HepG2 (cell line): Measurements from ENCODE around the gene CYSTM1. TPM values are rescaled to one million over a fixed set of nuclear protein-coding genes. Genes with fewer than 3 reads are reported as not detected.
A peak's percentile ranks its signal among the peaks of the same experiment; 100 is the strongest.

Source experiments
- ELF1 ChIP-seq: sonication (generic); formaldehyde crosslinking; IDR thresholded peaks from 2 replicates; pipeline ENCODE4 v1.4.0; 2020; ENCODE audit warnings: missing genetic modification reagents
- ETV5 ChIP-seq: IDR thresholded peaks from 2 replicates; pipeline ENCODE4 v1.6.1; 2018; ENCODE audit warnings: missing biosample characterization, missing genetic modification reagents, inconsistent platforms, borderline replicate concordance
- HOXA3 ChIP-seq: sonication (generic); formaldehyde crosslinking; IDR thresholded peaks from 2 replicates; pipeline ENCODE4 v1.5.0; 2020; ENCODE audit warnings: missing genetic modification reagents
- NFRKB ChIP-seq: fragments of 450-650 bp; IDR thresholded peaks from 2 replicates; pipeline ENCODE4 v1.6.1; 2017
- NONO ChIP-seq, 2 experiments: fragments of 450-650 bp in 1 of 2; sonication (generic) in 1 of 2; formaldehyde crosslinking in 1 of 2; IDR thresholded peaks in 1 of 2; conservative IDR thresholded peaks in 1 of 2; 2 replicates each; pipeline versions ENCODE4 v1.6.1 to v1.8.0; 2017 to 2022; ENCODE audit warnings: mild to moderate bottlenecking in 1 of 2, missing genetic modification reagents in 1 of 2, moderate library complexity in 1 of 2
- RFXAP ChIP-seq: sonication (generic); formaldehyde crosslinking; IDR thresholded peaks from 2 replicates; pipeline ENCODE4 v1.4.0; 2020; ENCODE audit warnings: missing genetic modification reagents, borderline replicate concordance
- TAF15 ChIP-seq: fragments of 200-400 bp; formaldehyde crosslinking; IDR thresholded peaks from one replicate; pipeline ENCODE4 v1.6.1; 2018; ENCODE audit warnings: mild to moderate bottlenecking, low read depth, low read length; ENCODE audit not compliant: poor library complexity, severe bottlenecking
- ZNF441 ChIP-seq: sonication (generic); formaldehyde crosslinking; IDR thresholded peaks from 2 replicates; pipeline ENCODE4 v1.7.0; 2021; ENCODE audit warnings: missing genetic modification reagents, borderline replicate concordance
- ZNF468 ChIP-seq: sonication (generic); formaldehyde crosslinking; IDR thresholded peaks from 2 replicates; pipeline ENCODE4 v1.8.0; 2022; ENCODE audit warnings: mild to moderate bottlenecking, moderate library complexity, missing genetic modification reagents
- ZNF550 ChIP-seq: sonication (generic); formaldehyde crosslinking; IDR thresholded peaks from 2 replicates; pipeline ENCODE4 v1.4.0; 2020; ENCODE audit warnings: mild to moderate bottlenecking, missing genetic modification reagents, borderline replicate concordance
- ZNF777 ChIP-seq: sonication (generic); formaldehyde crosslinking; IDR thresholded peaks from 2 replicates; pipeline ENCODE4 v1.4.0; 2020; ENCODE audit warnings: missing genetic modification reagents
- ZNF782 ChIP-seq: sonication (generic); formaldehyde crosslinking; IDR thresholded peaks from 2 replicates; pipeline ENCODE4 v1.4.0; 2020; ENCODE audit warnings: missing genetic modification reagents, mild to moderate bottlenecking, borderline replicate concordance
- polyA plus RNA-seq, 8 experiments: library from polyadenylated mRNA; depleted of rRNA in 3 of 8; stranded (reverse) in 7 of 8; unstranded in 1 of 8; fragments of >200 nt; fragmentation: Illumina TruSeq in 4 of 8; extraction: Trizol in 4 of 8; gene quantifications; 2 replicates each; pipeline versions ENCODE4 v1.2.1 to v1.2.3, GENCODE V29; 2011 to 2016; ENCODE audit warnings: low read depth in 4 of 8, missing spikeins in 1 of 8, mixed read lengths in 1 of 8; ENCODE audit not compliant: insufficient read depth in 1 of 8
- total RNA-seq, 5 experiments: library from RNA; depleted of rRNA; stranded (reverse); fragments of >200 nt; fragmentation: Illumina TruSeq; extraction: Trizol; gene quantifications; 2 replicates each; pipeline ENCODE4 v1.2.3, GENCODE V29; 2016; ENCODE audit warnings: low read depth in 1 of 5
- TF ChIP-seq, protein P1 (sequence below): sonication (generic); formaldehyde crosslinking; IDR thresholded peaks from 2 replicates; pipeline ENCODE4 v1.5.0; 2020; ENCODE audit warnings: mild to moderate bottlenecking, missing genetic modification reagents, borderline replicate concordance
- TF ChIP-seq, protein P2 (sequence below): sonication (generic); formaldehyde crosslinking; IDR thresholded peaks from 2 replicates; pipeline ENCODE4 v1.4.0; 2020; ENCODE audit warnings: mild to moderate bottlenecking, missing genetic modification reagents
- TF ChIP-seq, protein P3 (sequence below): sonication (generic); formaldehyde crosslinking; IDR thresholded peaks from 2 replicates; pipeline ENCODE4 v1.4.0; 2020; ENCODE audit warnings: missing genetic modification reagents, borderline replicate concordance
- TF ChIP-seq, protein P4 (sequence below): sonication (generic); formaldehyde crosslinking; IDR thresholded peaks from 2 replicates; pipeline ENCODE4 v1.8.0; 2022; ENCODE audit warnings: missing genetic modification reagents, low read depth, mild to moderate bottlenecking, borderline replicate concordance
- TF ChIP-seq, protein P5 (sequence below): sonication (generic); formaldehyde crosslinking; IDR thresholded peaks from 2 replicates; pipeline ENCODE4 v1.5.0; 2020; ENCODE audit warnings: mild to moderate bottlenecking, missing genetic modification reagents, moderate library complexity

Gene CYSTM1
- total and polyA plus RNA-seq, 2 of the 13 experiments (the other 11 are each of a cell fraction or from before 2014, with no cell fraction given), result 40.0 to 73.4 TPM

DNA sequence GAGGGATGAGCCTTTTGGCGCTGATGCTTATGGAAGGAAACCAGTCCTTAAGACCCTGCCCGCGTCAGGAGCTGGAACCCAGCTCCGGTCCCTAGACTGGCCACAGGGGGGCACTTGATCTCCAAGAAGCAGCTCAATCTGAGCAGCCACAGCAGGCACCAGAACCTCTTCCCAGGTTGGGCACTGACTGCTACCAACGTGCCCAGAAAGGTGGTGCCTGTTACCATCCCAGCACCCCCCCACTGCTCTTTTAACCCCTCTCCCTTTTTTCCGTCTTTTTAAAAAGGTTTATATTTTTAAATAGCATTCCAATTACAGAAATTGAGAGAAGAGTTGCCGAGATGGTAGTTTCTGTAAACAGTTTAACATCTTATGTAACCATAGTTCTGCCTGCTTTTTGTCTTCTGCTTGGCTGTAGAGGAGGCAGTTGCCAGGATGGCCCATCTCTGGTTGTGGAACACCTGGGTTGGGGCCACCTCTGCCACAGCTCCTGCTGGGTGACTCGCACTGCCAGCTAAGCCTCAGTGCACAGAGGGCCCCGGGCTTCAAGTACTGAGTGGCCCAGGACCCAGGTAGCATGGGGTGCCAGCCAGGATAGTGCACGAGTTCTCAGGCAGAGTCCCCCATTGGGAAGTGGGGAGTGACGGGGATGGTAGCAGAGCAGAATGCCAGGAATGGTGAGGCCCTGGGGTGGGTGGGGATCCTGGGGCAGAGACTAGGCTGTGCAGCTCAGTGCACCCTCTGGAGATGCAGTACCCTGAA is 65.1 kb downstream of the CYSTM1 start (continued):
- TF ChIP-seq, protein P1, sequence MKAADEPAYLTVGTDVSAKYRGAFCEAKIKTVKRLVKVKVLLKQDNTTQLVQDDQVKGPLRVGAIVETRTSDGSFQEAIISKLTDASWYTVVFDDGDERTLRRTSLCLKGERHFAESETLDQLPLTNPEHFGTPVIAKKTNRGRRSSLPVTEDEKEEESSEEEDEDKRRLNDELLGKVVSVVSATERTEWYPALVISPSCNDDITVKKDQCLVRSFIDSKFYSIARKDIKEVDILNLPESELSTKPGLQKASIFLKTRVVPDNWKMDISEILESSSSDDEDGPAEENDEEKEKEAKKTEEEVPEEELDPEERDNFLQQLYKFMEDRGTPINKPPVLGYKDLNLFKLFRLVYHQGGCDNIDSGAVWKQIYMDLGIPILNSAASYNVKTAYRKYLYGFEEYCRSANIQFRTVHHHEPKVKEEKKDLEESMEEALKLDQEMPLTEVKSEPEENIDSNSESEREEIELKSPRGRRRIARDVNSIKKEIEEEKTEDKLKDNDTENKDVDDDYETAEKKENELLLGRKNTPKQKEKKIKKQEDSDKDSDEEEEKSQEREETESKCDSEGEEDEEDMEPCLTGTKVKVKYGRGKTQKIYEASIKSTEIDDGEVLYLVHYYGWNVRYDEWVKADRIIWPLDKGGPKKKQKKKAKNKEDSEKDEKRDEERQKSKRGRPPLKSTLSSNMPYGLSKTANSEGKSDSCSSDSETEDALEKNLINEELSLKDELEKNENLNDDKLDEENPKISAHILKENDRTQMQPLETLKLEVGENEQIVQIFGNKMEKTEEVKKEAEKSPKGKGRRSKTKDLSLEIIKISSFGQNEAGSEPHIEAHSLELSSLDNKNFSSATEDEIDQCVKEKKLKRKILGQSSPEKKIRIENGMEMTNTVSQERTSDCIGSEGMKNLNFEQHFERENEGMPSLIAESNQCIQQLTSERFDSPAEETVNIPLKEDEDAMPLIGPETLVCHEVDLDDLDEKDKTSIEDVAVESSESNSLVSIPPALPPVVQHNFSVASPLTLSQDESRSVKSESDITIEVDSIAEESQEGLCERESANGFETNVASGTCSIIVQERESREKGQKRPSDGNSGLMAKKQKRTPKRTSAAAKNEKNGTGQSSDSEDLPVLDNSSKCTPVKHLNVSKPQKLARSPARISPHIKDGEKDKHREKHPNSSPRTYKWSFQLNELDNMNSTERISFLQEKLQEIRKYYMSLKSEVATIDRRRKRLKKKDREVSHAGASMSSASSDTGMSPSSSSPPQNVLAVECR (CRISPR knock-in tag), result 0 out of 2 replicates have a peak, but pooled peaks have one; percentile 8
- no peak for TF ChIP-seq TAF15
- TF ChIP-seq NONO (IDR thresholded peaks at IDR 0.05), result no peak
- no peak for TF ChIP-seq NONO (CRISPR knock-in tag; conservative IDR thresholded peaks at IDR 0.05)
- TF ChIP-seq ZNF441 (CRISPR knock-in tag), result no peak
- TF ChIP-seq ZNF550, result no peak
- TF ChIP-seq ZNF468, result no peak
- TF ChIP-seq, protein P2, sequence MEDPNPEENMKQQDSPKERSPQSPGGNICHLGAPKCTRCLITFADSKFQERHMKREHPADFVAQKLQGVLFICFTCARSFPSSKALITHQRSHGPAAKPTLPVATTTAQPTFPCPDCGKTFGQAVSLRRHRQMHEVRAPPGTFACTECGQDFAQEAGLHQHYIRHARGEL (CRISPR knock-in tag), result no peak
- TF ChIP-seq ETV5 (CRISPR knock-in tag), result 0 out of 2 replicates have a peak, but pooled peaks have one; percentile 12
- TF ChIP-seq ELF1 (CRISPR knock-in tag), result no peak
- no peak for TF ChIP-seq ZNF777
- TF ChIP-seq, protein P3, sequence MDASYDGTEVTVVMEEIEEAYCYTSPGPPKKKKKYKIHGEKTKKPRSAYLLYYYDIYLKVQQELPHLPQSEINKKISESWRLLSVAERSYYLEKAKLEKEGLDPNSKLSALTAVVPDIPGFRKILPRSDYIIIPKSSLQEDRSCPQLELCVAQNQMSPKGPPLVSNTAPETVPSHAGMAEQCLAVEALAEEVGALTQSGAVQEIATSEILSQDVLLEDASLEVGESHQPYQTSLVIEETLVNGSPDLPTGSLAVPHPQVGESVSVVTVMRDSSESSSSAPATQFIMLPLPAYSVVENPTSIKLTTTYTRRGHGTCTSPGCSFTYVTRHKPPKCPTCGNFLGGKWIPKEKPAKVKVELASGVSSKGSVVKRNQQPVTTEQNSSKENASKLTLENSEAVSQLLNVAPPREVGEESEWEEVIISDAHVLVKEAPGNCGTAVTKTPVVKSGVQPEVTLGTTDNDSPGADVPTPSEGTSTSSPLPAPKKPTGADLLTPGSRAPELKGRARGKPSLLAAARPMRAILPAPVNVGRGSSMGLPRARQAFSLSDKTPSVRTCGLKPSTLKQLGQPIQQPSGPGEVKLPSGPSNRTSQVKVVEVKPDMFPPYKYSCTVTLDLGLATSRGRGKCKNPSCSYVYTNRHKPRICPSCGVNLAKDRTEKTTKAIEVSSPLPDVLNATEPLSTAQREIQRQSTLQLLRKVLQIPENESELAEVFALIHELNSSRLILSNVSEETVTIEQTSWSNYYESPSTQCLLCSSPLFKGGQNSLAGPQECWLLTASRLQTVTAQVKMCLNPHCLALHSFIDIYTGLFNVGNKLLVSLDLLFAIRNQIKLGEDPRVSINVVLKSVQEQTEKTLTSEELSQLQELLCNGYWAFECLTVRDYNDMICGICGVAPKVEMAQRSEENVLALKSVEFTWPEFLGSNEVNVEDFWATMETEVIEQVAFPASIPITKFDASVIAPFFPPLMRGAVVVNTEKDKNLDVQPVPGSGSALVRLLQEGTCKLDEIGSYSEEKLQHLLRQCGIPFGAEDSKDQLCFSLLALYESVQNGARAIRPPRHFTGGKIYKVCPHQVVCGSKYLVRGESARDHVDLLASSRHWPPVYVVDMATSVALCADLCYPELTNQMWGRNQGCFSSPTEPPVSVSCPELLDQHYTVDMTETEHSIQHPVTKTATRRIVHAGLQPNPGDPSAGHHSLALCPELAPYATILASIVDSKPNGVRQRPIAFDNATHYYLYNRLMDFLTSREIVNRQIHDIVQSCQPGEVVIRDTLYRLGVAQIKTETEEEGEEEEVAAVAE (CRISPR knock-in tag), result no peak
- 0 out of 2 replicates have a peak, but pooled peaks have one; percentile 27 for TF ChIP-seq HOXA3 (CRISPR knock-in tag)
- TF ChIP-seq, protein P4, sequence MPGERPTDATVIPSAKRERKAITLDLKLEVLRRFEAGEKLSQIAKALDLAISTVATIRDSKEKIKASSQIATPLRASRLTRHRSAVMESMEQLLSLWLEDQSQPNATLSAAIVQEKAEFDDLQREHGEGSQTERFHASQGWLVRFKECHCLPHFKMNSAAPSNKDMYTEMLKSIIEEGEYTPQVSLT (CRISPR knock-in tag), result no peak
- no peak for TF ChIP-seq RFXAP (CRISPR knock-in tag)
- TF ChIP-seq NFRKB, result no peak
- TF ChIP-seq, protein P5, sequence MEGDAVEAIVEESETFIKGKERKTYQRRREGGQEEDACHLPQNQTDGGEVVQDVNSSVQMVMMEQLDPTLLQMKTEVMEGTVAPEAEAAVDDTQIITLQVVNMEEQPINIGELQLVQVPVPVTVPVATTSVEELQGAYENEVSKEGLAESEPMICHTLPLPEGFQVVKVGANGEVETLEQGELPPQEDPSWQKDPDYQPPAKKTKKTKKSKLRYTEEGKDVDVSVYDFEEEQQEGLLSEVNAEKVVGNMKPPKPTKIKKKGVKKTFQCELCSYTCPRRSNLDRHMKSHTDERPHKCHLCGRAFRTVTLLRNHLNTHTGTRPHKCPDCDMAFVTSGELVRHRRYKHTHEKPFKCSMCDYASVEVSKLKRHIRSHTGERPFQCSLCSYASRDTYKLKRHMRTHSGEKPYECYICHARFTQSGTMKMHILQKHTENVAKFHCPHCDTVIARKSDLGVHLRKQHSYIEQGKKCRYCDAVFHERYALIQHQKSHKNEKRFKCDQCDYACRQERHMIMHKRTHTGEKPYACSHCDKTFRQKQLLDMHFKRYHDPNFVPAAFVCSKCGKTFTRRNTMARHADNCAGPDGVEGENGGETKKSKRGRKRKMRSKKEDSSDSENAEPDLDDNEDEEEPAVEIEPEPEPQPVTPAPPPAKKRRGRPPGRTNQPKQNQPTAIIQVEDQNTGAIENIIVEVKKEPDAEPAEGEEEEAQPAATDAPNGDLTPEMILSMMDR, result peak; percentile 74
- TF ChIP-seq ZNF782, result no peak
